Endothelial cell of umbilical vein (primary cell): ENCODE measurements around the gene ZNHIT2. TPM values are rescaled to one million over a fixed set of nuclear protein-coding genes. Genes with fewer than 3 reads are reported as not detected.

Experiments
- BruUV-seq: library from RNA; stranded (reverse); fragments of 400-500 nt; replicated peaks from 2 replicates; lab custom pipeline; 2021; lab: Mats Ljungman, UMichigan
- CTCF ChIA-PET: fragments of 300-600, 350-600 bp; sonication (Branson Sonifier 250); formaldehyde crosslinking; loops from one replicate; lab custom pipeline; 2021; ENCODE audit warnings: antibody characterized with exemption, inconsistent platforms; lab: Charles Lee
- POLR2A ChIA-PET: fragments of 300-600, 350-600 bp; sonication (Branson Sonifier 250); formaldehyde crosslinking; loops from one replicate; lab custom pipeline; 2021; ENCODE audit warnings: antibody characterized with exemption, inconsistent platforms; lab: Charles Lee
- DNase-seq: peaks from one replicate; pipeline ENCODE4 v3.0.0-alpha.2; 2011; ENCODE audit warnings: low read depth, low spot score
- FAIRE-seq: peaks from 2 replicates; lab custom pipeline; 2011; peaks lifted over from hg19 to GRCh38; lab: Jason Lieb, UNC
- H2AFZ ChIP-seq: 2 replicates; pipeline ENCODE4 v1.6.0; 2012; ENCODE audit warnings: low read depth, low read length, control low read depth, inconsistent platforms
- H3K27ac ChIP-seq: 2 replicates; pipeline ENCODE4 v1.5.1; 2011; ENCODE audit warnings: low read depth, mild to moderate bottlenecking, control low read depth, low read length, moderate library complexity; ENCODE audit not compliant: insufficient read depth
- H3K27me3 ChIP-seq, 2 experiments: 2 replicates each; pipeline versions ENCODE4 v1.6.0 to v1.6.1; 2011; ENCODE audit warnings: low read length in 2 of 2, mixed read lengths in 1 of 2; ENCODE audit not compliant: control insufficient read depth in 2 of 2, insufficient read depth in 2 of 2
- H3K36me3 ChIP-seq, 2 experiments: 2 replicates in 1 of 2; 3 replicates in 1 of 2; pipeline ENCODE4 v1.5.1; 2011; ENCODE audit warnings: low read length in 2 of 2, mild to moderate bottlenecking in 1 of 2, moderate library complexity in 1 of 2; ENCODE audit not compliant: control insufficient read depth in 2 of 2, insufficient read depth in 2 of 2; ENCODE audit errors: extremely low read depth in 1 of 2
- H3K4me1 ChIP-seq: 3 replicates; pipeline ENCODE4 v1.5.1; 2011; ENCODE audit warnings: mild to moderate bottlenecking, low read length; ENCODE audit not compliant: control insufficient read depth, insufficient read depth; ENCODE audit errors: extremely low read depth
- H3K4me2 ChIP-seq: 2 replicates; pipeline ENCODE4 v1.6.1; 2011; ENCODE audit warnings: low read length, control low read depth, mixed read lengths; ENCODE audit not compliant: insufficient read depth
- H3K4me3 ChIP-seq, 3 experiments: fragments of 200-600 bp in 1 of 3; sonication (generic), shearing (Covaris generic) in 1 of 3; replicated peaks in 1 of 3; 2 replicates each; pipeline ENCODE4 v1.5.1; 2011 to 2016; ENCODE audit warnings: control low read depth in 3 of 3, low read length in 3 of 3, mild to moderate bottlenecking in 2 of 3, inconsistent platforms in 1 of 3, low read depth in 1 of 3, moderate library complexity in 1 of 3; ENCODE audit not compliant: insufficient read depth in 1 of 3
- H3K79me2 ChIP-seq: 2 replicates; pipeline ENCODE4 v1.6.0; 2012; ENCODE audit warnings: low read length, inconsistent platforms; ENCODE audit not compliant: control insufficient read depth, insufficient read depth
- H3K9ac ChIP-seq: replicated peaks from 2 replicates; pipeline ENCODE3; 2011; ENCODE audit warnings: low read length, control low read depth; ENCODE audit not compliant: insufficient read depth; ENCODE audit errors: extremely low read depth
- H3K9me1 ChIP-seq: replicated peaks from 3 replicates; pipeline ENCODE4 v1.6.0; 2011; ENCODE audit warnings: mild to moderate bottlenecking, low read length; ENCODE audit not compliant: control insufficient read depth, insufficient read depth; ENCODE audit errors: extremely low read depth
- H3K9me3 ChIP-seq: replicated peaks from 2 replicates; pipeline ENCODE4 v1.5.1; 2012; ENCODE audit warnings: low read length, inconsistent platforms; ENCODE audit not compliant: control insufficient read depth, insufficient read depth
- H4K20me1 ChIP-seq: replicated peaks from 2 replicates; pipeline ENCODE3; 2011; ENCODE audit warnings: mild to moderate bottlenecking, low read length; ENCODE audit not compliant: control insufficient read depth, insufficient read depth; ENCODE audit errors: extremely low read depth
- CTCF ChIP-seq, 2 donors: IDR thresholded peaks; 1 replicate in 1 of 2; 2 replicates in 1 of 2; pipeline ENCODE4 v1.5.1; 2011; ENCODE audit warnings: low read length in 2 of 2, mild to moderate bottlenecking in 2 of 2, moderate library complexity in 2 of 2, control low read depth in 1 of 2, inconsistent platforms in 1 of 2, low read depth in 1 of 2; ENCODE audit not compliant: insufficient read depth in 1 of 2; ENCODE audit errors: extremely low read depth in 1 of 2
- FOS ChIP-seq: IDR thresholded peaks from 2 replicates; pipeline ENCODE4 v1.6.1; 2011; ENCODE audit warnings: mild to moderate bottlenecking, low read length, moderate library complexity, borderline replicate concordance; ENCODE audit not compliant: insufficient read depth
- GATA2 ChIP-seq: IDR thresholded peaks from 2 replicates; pipeline ENCODE4 v1.7.0; 2011; ENCODE audit warnings: low read depth, mild to moderate bottlenecking, moderate library complexity, mixed read lengths, low read length; ENCODE audit not compliant: insufficient read length, insufficient read depth
- JUN ChIP-seq: IDR thresholded peaks from 2 replicates; pipeline ENCODE4 v1.6.1; 2011; ENCODE audit warnings: borderline replicate concordance, low read depth; ENCODE audit not compliant: insufficient read length, insufficient read depth
- MAX ChIP-seq: IDR thresholded peaks from 2 replicates; pipeline ENCODE4 v1.6.1; 2011; ENCODE audit not compliant: insufficient read depth, insufficient read length
- POLR2A ChIP-seq: IDR thresholded peaks from 2 replicates; pipeline ENCODE4 v1.6.1; 2012; ENCODE audit warnings: low read depth, mild to moderate bottlenecking, control low read depth, low read length
- POLR2AphosphoS5 ChIP-seq: IDR thresholded peaks from 2 replicates; pipeline ENCODE4 v1.6.1; 2012; ENCODE audit warnings: low read depth, mild to moderate bottlenecking, control low read depth, low read length, moderate library complexity; ENCODE audit not compliant: insufficient read depth
- dilution Hi-C: fragments of 300-500 bp; cut with MboI; formaldehyde crosslinking; loops from one replicate; pipeline ENCODE4 v1.15.0; 2019; ENCODE audit warnings: low sequenced_read_pairs; ENCODE audit not compliant: extremely low pct_ligation_motif_present
- intact Hi-C: fragments of 100-400 bp; cut with micrococcal nuclease; formaldehyde crosslinking; loops from one replicate; pipeline ENCODE4 v1.10.0; 2022
- polyA plus RNA-seq, 4 experiments: library from polyadenylated mRNA; depleted of rRNA in 3 of 4; stranded (reverse) in 3 of 4; unstranded in 1 of 4; fragments of >200 nt; gene quantifications; 2 replicates each; pipeline versions ENCODE4 v1.2.1 to v1.2.3, GENCODE V29; 2011 to 2012; ENCODE audit warnings: missing spikeins in 1 of 4
- total RNA-seq: library from RNA; stranded (reverse); gene quantifications from 2 replicates; pipeline ENCODE4 v1.2.3, GENCODE V29; 2021

ZNHIT2 gene
- total and polyA plus RNA-seq, 2 donors (not counting 3 experiments of a cell fraction or from before 2014, with no cell fraction given), result 7.1 to 9.0 TPM

GRCh38 chr11:65132238-65132987 is 14.9 kb upstream of the ZNHIT2 start:
- H3K9ac ChIP-seq, result no peak overlapping the region
- CTCF ChIA-PET, result interaction anchor here (1.1 to 4.0 kb wide), 4 partner anchors 15 to 197 kb away, joined by 3 to 27 read pairs (median 6); partner anchors contain the start of genes CAPN1 and ZNHIT2
- TF ChIP-seq FOS, result no peak
- no TSS peak for BruUV-seq
- dilution Hi-C loops, result no loop called here
- H3K36me3 ChIP-seq, result peaks cover 7 to 42% of the 10 kb centered on the region in 2 experiments
- DNase-seq (no peak), FAIRE-seq (no peak)
- no peaks in the 10 kb centered on the region for H3K9me3 ChIP-seq
- H4K20me1 ChIP-seq, result no peaks in the 10 kb centered on the region
- no peak overlapping the region for H2AFZ ChIP-seq
- H3K4me2 ChIP-seq, result no peak overlapping the region
- POLR2A ChIA-PET, result no interaction called here
- no peak overlapping the region for H3K27ac ChIP-seq
- H3K9me1 ChIP-seq, result no peaks in the 10 kb centered on the region
- H3K4me3 ChIP-seq, result no peak overlapping the region
- H3K4me1 ChIP-seq, result peaks cover 12% of the 10 kb centered on the region
- intact Hi-C loops, result no loop called here
- no peaks in the 10 kb centered on the region for H3K27me3 ChIP-seq
- peaks cover 14% of the 10 kb centered on the region for H3K79me2 ChIP-seq

GRCh38 chr11:65131895-65132237 is 14.4 kb upstream of the ZNHIT2 start:
- intact Hi-C loops (no loop called here), dilution Hi-C loops (no loop called here)
- Histone ChIP-seq H3K36me3 (peaks cover 7 to 44% of the 10 kb centered on the region in 2 experiments), H2AFZ (no peak overlapping the region), H3K4me2 (no peak overlapping the region), H3K9me3 (no peaks in the 10 kb centered on the region), H3K27me3 (no peaks in the 10 kb centered on the region), H3K9ac (no peak overlapping the region), H3K9me1 (no peaks in the 10 kb centered on the region), H4K20me1 (no peaks in the 10 kb centered on the region), H3K4me3 (no peak overlapping the region), H3K27ac (no peak overlapping the region), H3K4me1 (peaks cover 12% of the 10 kb centered on the region), H3K79me2 (peaks cover 14% of the 10 kb centered on the region)
- BruUV-seq, result no TSS peak
- FAIRE-seq (no peak), DNase-seq (no peak)
- CTCF ChIA-PET, result interaction anchor here (1.1 to 2.0 kb wide), 3 partner anchors 14 to 198 kb away, joined by 3 to 7 read pairs (median 4); partner anchors contain the start of gene ZNHIT2
- POLR2A ChIA-PET, result no interaction called here
- no peak for TF ChIP-seq POLR2A
- no peak for TF ChIP-seq MAX
- TF ChIP-seq JUN, result no peak
- TF ChIP-seq CTCF (IDR thresholded peaks at IDR 0.05; ENCODE audit: extremely low read depth in 1 of 2, insufficient read depth in 1 of 2, low read depth in 1 of 2, low read length in 2 of 2), result no peak
- no peak for TF ChIP-seq GATA2
- TF ChIP-seq POLR2AphosphoS5, result no peak
- TF ChIP-seq FOS, result no peak
